ENCODE results near the gene AJAP1.

Gene AJAP1

GRCh38 chr1:4624141-4624715 lies 30.2 kb upstream of the AJAP1 start:
- ATAC-seq = no peak
- TF ChIP-seq CSDC2 (CRISPR knock-in tag; IDR thresholded peaks at IDR 0.05) (no peak), ZNF70 (CRISPR knock-in tag; IDR thresholded peaks at IDR 0.05) (no peak), PPARA (CRISPR knock-in tag; IDR thresholded peaks at IDR 0.05; ENCODE audit: borderline replicate concordance) (no peak), BACH2 (CRISPR knock-in tag; IDR thresholded peaks at IDR 0.05; ENCODE audit: borderline replicate concordance) (no peak), ESRRG (CRISPR knock-in tag; IDR thresholded peaks at IDR 0.05) (no peak), ARNTL (CRISPR knock-in tag; IDR thresholded peaks at IDR 0.05; ENCODE audit: borderline replicate concordance, low read depth) (no peak), ISL1 (CRISPR knock-in tag; IDR thresholded peaks at IDR 0.05) (no peak), ZNF565 (CRISPR knock-in tag; conservative IDR thresholded peaks at IDR 0.05; ENCODE audit: low read depth) (no peak), OSR1 (CRISPR knock-in tag; IDR thresholded peaks at IDR 0.05) (no peak), POU6F1 (CRISPR knock-in tag; IDR thresholded peaks at IDR 0.05; ENCODE audit: borderline replicate concordance, low read depth) (no peak), TOX (CRISPR knock-in tag; IDR thresholded peaks at IDR 0.05; ENCODE audit: borderline replicate concordance) (no peak), RARB (CRISPR knock-in tag; IDR thresholded peaks at IDR 0.05) (no peak), ZC3H10 (CRISPR knock-in tag; IDR thresholded peaks at IDR 0.05) (no peak)

GRCh38 chr1:4624801-4625200 lies 29.6 kb upstream of the AJAP1 start:
- ATAC-seq = no peak
- no peak for TF ChIP-seq ZFP3 (CRISPR knock-in tag; IDR thresholded peaks at IDR 0.05)

GRCh38 chr1:4626061-4626460 lies 28.3 kb upstream of the AJAP1 start:
- ATAC-seq = no peak
- no peak for TF ChIP-seq TCF4 (CRISPR knock-in tag; IDR thresholded peaks at IDR 0.05; ENCODE audit: borderline replicate concordance)
- no peak for TF ChIP-seq TSHZ2 (CRISPR knock-in tag; IDR thresholded peaks at IDR 0.05)
- no peak for TF ChIP-seq ARNTL (CRISPR knock-in tag; IDR thresholded peaks at IDR 0.05; ENCODE audit: borderline replicate concordance, low read depth)
- no peak for TF ChIP-seq ZC3H10 (CRISPR knock-in tag; IDR thresholded peaks at IDR 0.05)
- TF ChIP-seq POU6F1 (CRISPR knock-in tag; IDR thresholded peaks at IDR 0.05; ENCODE audit: borderline replicate concordance, low read depth) = no peak
- TF ChIP-seq PPARA (CRISPR knock-in tag; IDR thresholded peaks at IDR 0.05; ENCODE audit: borderline replicate concordance) = no peak
- no peak for TF ChIP-seq OSR1 (CRISPR knock-in tag; IDR thresholded peaks at IDR 0.05)
- no peak for TF ChIP-seq ZFP3 (CRISPR knock-in tag; IDR thresholded peaks at IDR 0.05)
- no peak for TF ChIP-seq PATZ1 (CRISPR knock-in tag; IDR thresholded peaks at IDR 0.05; ENCODE audit: borderline replicate concordance)
- TF ChIP-seq ISL1 (CRISPR knock-in tag; IDR thresholded peaks at IDR 0.05) = no peak
- no peak for TF ChIP-seq TOX (CRISPR knock-in tag; IDR thresholded peaks at IDR 0.05; ENCODE audit: borderline replicate concordance)
- TF ChIP-seq ZNF8 (CRISPR knock-in tag; IDR thresholded peaks at IDR 0.05) = no peak

- ATAC-seq = no peak
- TF ChIP-seq POU6F1 (CRISPR knock-in tag; IDR thresholded peaks at IDR 0.05; ENCODE audit: borderline replicate concordance, low read depth) = no peak
- no peak for TF ChIP-seq CSRNP3 (CRISPR knock-in tag; IDR thresholded peaks at IDR 0.05)
- TF ChIP-seq SNAI2 (CRISPR knock-in tag; IDR thresholded peaks at IDR 0.05) = no peak
- TF ChIP-seq CSDC2 (CRISPR knock-in tag; IDR thresholded peaks at IDR 0.05) = no peak
Measured at GRCh38 chr1:4626560-4627319, 27.7 kb upstream of the AJAP1 start.
